Eye (tissue), 1 donor: ENCODE measurements around the gene MRPL39.
"Not testable (repeated sequence)": the region's sequence is repeated elsewhere in the genome, so short reads cannot be mapped to it uniquely, and the experiment has no call there.

Source experiments
- DNase-seq: peaks from one replicate; pipeline ENCODE4 v3.0.0-alpha.2; 2015

Gene MRPL39

GRCh38 chr21:25607151-25608043 lies at the start of gene MRPL39:
Gene MRPL39 (minus strand): TSS chr21:25607481. CDS start chr21:25607475, 6 bp downstream.
- DNase-seq, result peak; percentile 96

- no peak for DNase-seq
Observed at GRCh38 chr21:25656412-25656811, 49.1 kb upstream of the MRPL39 start.

- DNase-seq, result no peak
Observed at GRCh38 chr21:25649146-25649545, 41.9 kb upstream of the MRPL39 start.

- no peak for DNase-seq
Observed at GRCh38 chr21:25647647-25648046, 40.4 kb upstream of the MRPL39 start.

GRCh38 chr21:25646474-25646873 lies 39.2 kb upstream of the MRPL39 start:
- peak; percentile 35 for DNase-seq

GRCh38 chr21:25643486-25643885 lies 36.2 kb upstream of the MRPL39 start:
- no peak for DNase-seq

DNA sequence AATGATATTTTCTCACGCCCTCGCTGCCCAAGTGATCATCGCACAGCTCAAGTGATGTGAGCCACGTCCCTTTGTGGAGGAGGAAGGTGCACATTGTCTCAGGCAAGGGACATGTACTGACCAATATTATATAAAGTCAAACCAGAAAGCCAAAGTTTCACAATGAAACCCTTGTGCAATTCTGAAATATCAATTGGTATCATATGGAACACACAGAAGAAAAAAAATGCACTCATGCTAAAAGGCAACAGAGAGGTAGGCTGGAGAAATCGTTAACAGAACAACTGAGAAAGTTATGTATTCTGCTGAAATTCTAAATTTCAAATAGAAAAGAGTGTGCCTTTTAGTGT lies 33.6 kb upstream of the MRPL39 start:
- no peak for DNase-seq

GRCh38 chr21:25640202-25640942 lies 33.1 kb upstream of the MRPL39 start:
- DNase-seq, result peak; percentile 90

DNA sequence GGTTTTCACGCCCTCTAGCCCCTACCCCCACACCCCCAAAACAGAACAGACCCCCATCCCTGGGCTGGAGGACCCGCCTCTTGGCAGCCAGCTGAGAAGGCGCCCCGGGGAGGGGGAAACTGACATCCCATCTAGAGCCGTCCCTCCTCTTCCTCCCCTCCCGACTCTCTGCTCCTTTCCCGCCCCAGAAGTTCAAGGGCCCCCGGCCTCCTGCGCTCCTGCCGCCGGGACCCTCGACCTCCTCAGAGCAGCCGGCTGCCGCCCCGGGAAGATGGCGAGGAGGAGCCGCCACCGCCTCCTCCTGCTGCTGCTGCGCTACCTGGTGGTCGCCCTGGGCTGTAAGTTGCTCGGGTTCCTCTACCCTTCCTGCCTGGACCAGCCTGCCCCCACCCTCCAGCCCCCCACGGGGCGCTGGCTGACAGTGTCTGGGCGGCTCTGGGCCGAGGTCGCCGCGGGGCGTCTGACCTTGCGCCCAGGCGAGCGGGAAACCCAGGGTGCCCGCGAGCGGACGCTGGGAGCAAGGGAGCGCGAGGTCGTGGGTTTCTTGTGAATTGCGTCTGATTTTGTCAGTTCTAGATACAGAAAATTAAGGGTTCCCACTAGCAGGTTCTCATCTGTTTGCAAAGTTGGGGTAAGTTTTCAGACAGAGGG lies 32.4 kb upstream of the MRPL39 start:
- DNase-seq, result peak; percentile 82

DNA sequence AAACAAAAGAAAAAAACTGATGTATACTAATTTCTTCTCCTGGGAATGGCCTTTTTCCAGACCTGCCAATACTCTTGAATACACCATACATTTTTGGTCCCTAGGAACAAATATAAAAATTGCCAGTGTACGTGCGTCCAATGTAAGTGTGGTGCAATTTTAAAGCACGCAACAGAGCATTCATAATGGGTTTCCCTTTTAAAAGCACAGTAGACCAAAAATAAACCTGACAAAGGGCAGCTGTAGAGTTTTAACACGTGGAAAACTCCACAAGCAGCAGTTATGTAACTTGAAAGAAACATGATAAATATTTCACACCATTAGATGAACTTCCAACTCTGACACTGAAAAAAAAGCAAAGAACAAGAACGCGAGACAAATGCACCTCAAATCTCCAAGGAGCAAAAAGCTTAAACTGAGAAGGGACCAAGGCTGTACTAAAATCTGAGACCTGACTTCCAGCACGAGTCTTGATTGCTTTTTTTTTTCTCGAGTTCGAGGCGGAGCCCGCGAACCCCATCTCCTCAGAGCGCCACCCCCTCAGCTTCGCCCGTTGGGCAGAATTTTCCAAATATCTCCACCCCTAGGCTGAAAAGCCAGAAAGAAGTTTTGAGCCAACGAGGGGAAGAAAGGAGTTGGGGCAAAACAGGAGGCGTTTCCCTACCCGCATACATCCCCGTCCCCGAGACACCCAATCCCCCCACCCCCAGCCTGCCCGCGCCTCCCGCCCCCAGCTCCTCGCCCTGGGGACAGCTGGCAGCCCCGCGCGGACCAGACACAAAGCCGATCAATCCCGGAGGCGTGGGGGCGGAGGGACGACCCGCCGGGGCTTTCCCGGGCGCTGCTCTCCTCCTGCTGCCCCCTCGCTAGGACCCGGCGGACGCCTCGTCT lies 31.6 kb upstream of the MRPL39 start, which contains the start of gene JAM2:
Gene JAM2 (plus strand): TSS at position 599 of the 891 bp plus-strand sequence. CDS start 564 bp downstream, outside the sequence.
- peak; percentile 84 for DNase-seq

GRCh38 chr21:25637851-25638659 lies 30.8 kb upstream of the MRPL39 start:
- DNase-seq, result peak; percentile 52

DNA sequence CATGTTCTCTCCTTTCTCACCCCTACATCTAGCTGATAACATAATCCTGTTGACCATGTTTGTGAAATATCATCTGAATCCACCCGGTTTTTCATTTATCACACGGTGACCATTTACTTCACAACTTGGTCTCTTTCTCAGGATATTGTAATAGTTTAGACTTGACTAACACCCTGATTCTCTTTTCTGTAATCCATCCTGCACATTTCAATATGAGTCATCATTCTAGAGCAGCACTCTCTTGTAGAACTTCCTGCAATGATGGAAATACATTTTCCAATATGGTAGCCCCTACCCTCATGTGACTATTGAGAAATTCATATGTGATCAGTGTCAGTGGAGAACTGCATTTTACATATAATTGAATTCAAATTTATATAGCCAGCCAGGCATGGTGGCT lies 29.4 kb upstream of the MRPL39 start:
- no peak for DNase-seq

- no peak for DNase-seq
Observed at GRCh38 chr21:25635310-25635709, 28.0 kb upstream of the MRPL39 start.

GRCh38 chr21:25632296-25632695 lies 25.0 kb upstream of the MRPL39 start:
- DNase-seq, result no peak

GRCh38 chr21:25626757-25627156 lies 19.5 kb upstream of the MRPL39 start:
- DNase-seq, result peak; percentile 13

- not testable (repeated sequence) for DNase-seq
Observed at GRCh38 chr21:25625776-25626555, 18.7 kb upstream of the MRPL39 start.

DNA sequence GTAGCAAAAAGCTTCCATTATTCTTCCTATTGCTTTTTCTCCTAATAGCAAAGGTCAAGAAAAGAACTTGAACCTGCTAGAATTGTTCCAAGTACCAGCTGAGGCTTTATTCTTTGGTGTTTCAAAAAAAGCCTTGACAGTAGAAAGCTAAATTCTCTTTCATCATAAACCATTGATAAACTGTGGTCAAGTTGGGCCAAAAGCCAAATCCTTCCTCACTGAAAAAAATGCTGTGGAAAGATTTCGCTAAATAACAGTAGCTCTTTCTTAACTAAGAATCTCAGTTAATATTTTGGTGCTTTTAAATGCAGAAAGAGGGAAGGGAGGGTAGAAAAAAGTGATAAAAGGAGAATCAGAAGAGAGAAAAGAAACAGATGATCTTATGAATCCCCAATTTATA lies 17.8 kb upstream of the MRPL39 start:
- no peak for DNase-seq

DNA sequence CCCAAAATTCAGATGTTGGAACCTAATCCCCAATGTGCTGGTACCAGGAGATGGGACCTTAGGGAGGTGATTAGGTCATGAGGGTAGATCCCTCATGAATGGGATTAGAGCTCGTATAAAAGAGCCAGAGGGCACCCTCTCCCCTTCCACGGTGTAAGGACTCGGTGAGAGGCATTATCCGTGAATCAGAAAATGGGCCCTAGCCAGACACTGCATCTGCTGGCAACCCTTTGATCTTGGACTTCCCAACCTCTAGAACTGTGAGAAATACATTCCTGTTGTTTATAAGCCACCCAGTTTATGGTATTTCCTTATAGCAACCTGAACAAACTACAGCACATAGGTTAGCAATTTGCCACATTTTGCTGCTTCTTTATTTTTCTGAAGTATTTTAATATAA lies 17.2 kb upstream of the MRPL39 start:
- no peak for DNase-seq

GRCh38 chr21:25619198-25619597 lies 11.9 kb upstream of the MRPL39 start:
- DNase-seq, result no peak

GRCh38 chr21:25615880-25616279 lies 8.6 kb upstream of the MRPL39 start:
- DNase-seq, result no peak

DNA sequence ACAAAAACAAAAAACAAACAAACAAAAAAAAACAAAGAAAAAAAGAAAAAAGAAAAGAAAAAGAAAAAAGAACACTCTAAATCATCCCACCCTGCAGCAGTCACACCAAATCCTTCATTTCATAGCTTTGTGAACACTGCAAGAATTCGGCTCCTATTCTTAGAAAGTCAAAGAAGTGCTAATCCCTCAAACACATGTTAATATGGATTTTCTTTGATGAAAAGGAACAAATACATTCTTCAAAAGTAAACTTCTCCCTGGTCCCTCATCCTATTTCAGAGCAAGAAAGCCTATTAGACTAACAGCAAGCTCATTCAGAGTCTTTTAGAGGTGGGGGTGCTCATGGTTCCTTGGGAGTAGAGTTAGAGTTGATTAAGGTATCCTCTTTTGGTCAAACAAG lies 7.2 kb upstream of the MRPL39 start:
- no peak for DNase-seq
